Stimulated activated CD4-positive, alpha-beta T cell treated with anti-CD3 and anti-CD28 coated beads, Interleukin-1b, Interleukin-23, amount 100 ng/mL, for 1 hour (primary cell): ENCODE data around the gene CCR6.
"Not testable (repeated sequence)": the region's sequence is repeated elsewhere in the genome, so short reads cannot be mapped to it uniquely, and the experiment has no call there.

Experiments
- DNase-seq, 2 donors: peaks; one replicate each; pipeline ENCODE4 v3.0.0-alpha.2; 2020; ENCODE audit warnings: low read depth in 2 of 2

CCR6 gene

GRCh38 chr6:167122827-167123657 is at the start of gene CCR6:
CCR6 (plus strand) TSS chr6:167123096; CDS start chr6:167136135, 13,039 bp downstream.
- DNase-seq = no peak

GRCh38 chr6:167073679-167074274 is 49.1 kb upstream of the CCR6 start:
- no peak for DNase-seq

- DNase-seq = no peak
Observed at GRCh38 chr6:167077241-167077932, 45.5 kb upstream of the CCR6 start.

GRCh38 chr6:167078745-167079144 is 44.2 kb upstream of the CCR6 start:
- DNase-seq = no peak

- peak; percentile 24 to 27 for DNase-seq
Observed at GRCh38 chr6:167079853-167080297, 43.0 kb upstream of the CCR6 start.

- DNase-seq = no peak
Observed at GRCh38 chr6:167087857-167088354, 35.0 kb upstream of the CCR6 start.

- not testable (repeated sequence) for DNase-seq
Observed at GRCh38 chr6:167088741-167089140, 34.2 kb upstream of the CCR6 start.

GRCh38 chr6:167089243-167090142 is 33.4 kb upstream of the CCR6 start:
- DNase-seq = no peak

- DNase-seq = no peak
Observed at GRCh38 chr6:167090171-167090570, 32.7 kb upstream of the CCR6 start.

GRCh38 chr6:167091026-167091804 is 31.7 kb upstream of the CCR6 start:
- DNase-seq = no peak

- no peak for DNase-seq
Observed at GRCh38 chr6:167091805-167092107, 31.1 kb upstream of the CCR6 start.

- no peak for DNase-seq
Observed at GRCh38 chr6:167092672-167093339, 30.1 kb upstream of the CCR6 start.

- DNase-seq = no peak
Observed at GRCh38 chr6:167093406-167093921, 29.4 kb upstream of the CCR6 start.

GRCh38 chr6:167093922-167094432 is 28.9 kb upstream of the CCR6 start:
- DNase-seq = peak; percentile 44

- no peak for DNase-seq
Observed at GRCh38 chr6:167094436-167094819, 28.5 kb upstream of the CCR6 start.

GRCh38 chr6:167094820-167095637 is 27.9 kb upstream of the CCR6 start:
- no peak for DNase-seq

- no peak for DNase-seq
Observed at GRCh38 chr6:167095888-167096287, 27.0 kb upstream of the CCR6 start.

- DNase-seq = no peak
Observed at GRCh38 chr6:167096991-167097390, 25.9 kb upstream of the CCR6 start.

GRCh38 chr6:167097770-167098169 is 25.1 kb upstream of the CCR6 start:
- no peak for DNase-seq
